Stomach (tissue), 19 donors: ENCODE measurements around the gene NDUFB3. TPM values are rescaled to one million over a fixed set of nuclear protein-coding genes. Genes with fewer than 3 reads are reported as not detected.
"Not testable (repeated sequence)": the region's sequence is repeated elsewhere in the genome, so short reads cannot be mapped to it uniquely, and the experiment has no call there.

Experiments
- DNase-seq, 2 donors: peaks; one replicate each; pipeline versions ENCODE4 v3.0.0 to v3.0.0-alpha.2; 2013 to 2019
- H3K27ac ChIP-seq, 5 donors: fragments of 200-600 bp in 4 of 5; sonication (generic) in 4 of 5; one replicate each; pipeline ENCODE4 v1.5.1; 2013 to 2019; ENCODE audit warnings: mild to moderate bottlenecking in 1 of 5, moderate library complexity in 1 of 5
- H3K27me3 ChIP-seq, 3 donors: fragments of 200-600 bp; sonication (generic); one replicate each; pipeline ENCODE4 v1.5.1; 2017 to 2019; ENCODE audit warnings: mixed run types in 1 of 3
- H3K36me3 ChIP-seq, 4 donors: fragments of 200-600 bp; sonication (generic); 1 replicate in 3 of 4; 2 replicates in 1 of 4; pipeline ENCODE4 v1.5.1; 2016 to 2019
- H3K4me1 ChIP-seq, 4 donors: fragments of 200-600 bp; sonication (generic); one replicate each; pipeline ENCODE4 v1.5.1; 2016 to 2019
- H3K4me3 ChIP-seq, 4 donors: fragments of 200-600 bp; sonication (generic) in 3 of 4; one replicate each; pipeline ENCODE4 v1.5.1; 2016 to 2019; ENCODE audit warnings: mild to moderate bottlenecking in 1 of 4
- H3K9me3 ChIP-seq, 4 donors: fragments of 200-600 bp; sonication (generic); one replicate each; pipeline ENCODE4 v1.5.1; 2016 to 2019
- CTCF ChIP-seq, 7 experiments: fragments of 450-650 bp in 4 of 7; fragments of 200-600 bp in 3 of 7; sonication (generic) in 3 of 7; IDR thresholded peaks; one replicate each; pipeline ENCODE4 v1.5.1; 2016 to 2019; ENCODE audit warnings: antibody characterized with exemption in 7 of 7, control low read depth in 2 of 7, mild to moderate bottlenecking in 1 of 7
- EP300 ChIP-seq: sonication (generic); formaldehyde crosslinking; IDR thresholded peaks from one replicate; pipeline ENCODE4 v1.6.1; 2017; ENCODE audit warnings: antibody characterized with exemption
- POLR2A ChIP-seq, 4 donors: fragments of 450-650 bp; IDR thresholded peaks; one replicate each; pipeline ENCODE4 v1.6.1; 2016; ENCODE audit warnings: antibody characterized with exemption in 4 of 4, control low read depth in 2 of 4, mild to moderate bottlenecking in 1 of 4, moderate library complexity in 1 of 4
- POLR2AphosphoS5 ChIP-seq, 3 donors: sonication (generic); formaldehyde crosslinking; IDR thresholded peaks; one replicate each; pipeline ENCODE4 v1.6.1; 2016; ENCODE audit warnings: antibody characterized with exemption in 3 of 3
- WGBS, 5 donors: extraction: QIAGEN DNeasy Blood & Tissue Kit in 3 of 5; methylation state at CpG; one replicate each; pipeline versions ENCODE4 v1.1.5 to v1.1.7; 2013 to 2018; 5-methylcytosine and 5-hydroxymethylcytosine counted together
- intact Hi-C: fragments of 100-400 bp; cut with DNase I; formaldehyde crosslinking; loops from one replicate; pipeline ENCODE4 v1.15.1; 2023; ENCODE audit warnings: low total_unique reads
- long read RNA-seq, 10 donors: transcript quantifications; one replicate each; lab custom pipeline, GENCODE V29; 2026
- polyA plus RNA-seq, 3 donors: library from polyadenylated mRNA; stranded (reverse); fragments of 200-250 nt; gene quantifications; one replicate each; pipeline ENCODE4 v1.2.3, GENCODE V29; 2013
- total RNA-seq, 5 donors: library from RNA; depleted of rRNA; stranded (reverse); fragments of >200 nt; gene quantifications; one replicate each; pipeline versions ENCODE4 v1.1.0 to v1.2.3, GENCODE V29; 2014 to 2016
- donor health status: healthy with polysubstance abuse.
- donor health status: Bipolar disorder and iron deficiency.
- donor health status: healthy.

NDUFB3 gene
- total RNA-seq (100 to 1,000 TPM in 1 of 5 donors, 10 to 100 TPM in 3, 1 to 10 TPM in 1; 3.5 to 130 (median 58.5) TPM), polyA plus RNA-seq (100 to 1,000 TPM in 2 of 3 donors, 10 to 100 TPM in 1; 91.2 to 134 (median 109) TPM)
- long read RNA-seq, donor 1, transcript NDUFB3-201 (3 exons, 755 nt), result major isoform, 33 of 88 reads
- long read RNA-seq, donor 1, partial matches to known transcripts, result 53 of 88 reads
- long read RNA-seq, donor 1, other reads (novel, unspliced or antisense), result 0 of 88 reads
- long read RNA-seq, donor 2, transcript NDUFB3-201 (3 exons, 755 nt), result major isoform, 40 of 50 reads
- long read RNA-seq, donor 2, partial matches to known transcripts, result 8 of 50 reads
- long read RNA-seq, donor 2, other reads (novel, unspliced or antisense), result 0 of 50 reads
- long read RNA-seq, donor 3, transcript NDUFB3-201 (3 exons, 755 nt), result major isoform, 44 of 95 reads
- long read RNA-seq, donor 3, partial matches to known transcripts, result 49 of 95 reads
- long read RNA-seq, donor 3, other reads (novel, unspliced or antisense), result 0 of 95 reads
- long read RNA-seq, donor 4, transcript NDUFB3-201 (3 exons, 755 nt), result major isoform, 11 of 18 reads
- long read RNA-seq, donor 4, partial matches to known transcripts, result 7 of 18 reads
- long read RNA-seq, donor 4, other reads (novel, unspliced or antisense), result 0 of 18 reads
- long read RNA-seq, donor 5, transcript NDUFB3-201 (3 exons, 755 nt), result major isoform, 56 of 109 reads
- long read RNA-seq, donor 5, partial matches to known transcripts, result 52 of 109 reads
- long read RNA-seq, donor 5, other reads (novel, unspliced or antisense), result 0 of 109 reads
- long read RNA-seq, donor 6, result 0 reads
- long read RNA-seq, donor 7, transcript NDUFB3-201 (3 exons, 755 nt), result major isoform, 72 of 89 reads
- long read RNA-seq, donor 7, partial matches to known transcripts, result 17 of 89 reads
- long read RNA-seq, donor 7, other reads (novel, unspliced or antisense), result 0 of 89 reads
- long read RNA-seq, donor 8, transcript NDUFB3-201 (3 exons, 755 nt), result major isoform, 79 of 183 reads
- long read RNA-seq, donor 8, partial matches to known transcripts, result 104 of 183 reads
- long read RNA-seq, donor 8, other reads (novel, unspliced or antisense), result 0 of 183 reads
- long read RNA-seq, donor 9, transcript NDUFB3-201 (3 exons, 755 nt), result major isoform, 91 of 216 reads
- long read RNA-seq, donor 9, partial matches to known transcripts, result 122 of 216 reads
- long read RNA-seq, donor 9, other reads (novel, unspliced or antisense), result 0 of 216 reads
- long read RNA-seq, donor 10, transcript NDUFB3-201 (3 exons, 755 nt), result major isoform, 25 of 62 reads
- long read RNA-seq, donor 10, partial matches to known transcripts, result 37 of 62 reads
- long read RNA-seq, donor 10, other reads (novel, unspliced or antisense), result 0 of 62 reads

GRCh38 chr2:201071479-201072200, at the start of gene NDUFB3, which contains the start of gene HYCC2:
Gene NDUFB3 (plus strand): TSS chr2:201072001. CDS start chr2:201078883, 6,882 bp downstream.
Gene HYCC2 (minus strand): TSS chr2:201071671. CDS start chr2:201024009, 47,662 bp downstream.
- peaks cover 33 to 83% (median 55%) of the 10 kb centered on the region in 4 donors for H3K4me1 ChIP-seq
- no peaks in the 10 kb centered on the region for H3K9me3 ChIP-seq
- TF ChIP-seq CTCF (IDR thresholded peaks at IDR 0.05), result peak in 2 of 7 experiments; percentile 39 to 52
- peak in 2 of 4 donors; percentile 52 to 77 for TF ChIP-seq POLR2A (IDR thresholded peaks at IDR 0.05)
- peak; percentile 65 to 88 (median 85) for TF ChIP-seq POLR2AphosphoS5 (IDR thresholded peaks at IDR 0.05)
- no peak for TF ChIP-seq EP300
- no peaks in the 10 kb centered on the region for H3K36me3 ChIP-seq
- intact Hi-C loops, result no loop called here
- peak; percentile 93 to 98 for DNase-seq
- WGBS, 5 donors, result 0 to 1% (median 0%) methylated on average over 32 to 34 of the region's 34 CpGs
- peak within 1 kb of the TSS; percentile 85 to 92 (median 90) for H3K27ac ChIP-seq
- H3K4me3 ChIP-seq, result peak within 1 kb of the TSS; percentile 74 to 99 (median 90)
- no peaks in the 10 kb centered on the region for H3K27me3 ChIP-seq

GRCh38 chr2:201024518-201024917, 47.3 kb upstream of the NDUFB3 start:
- DNase-seq, result no peak
- Histone ChIP-seq H3K27ac (no peak overlapping the region), H3K27me3 (no peaks in the 10 kb centered on the region), H3K36me3 (peaks cover 0 to 38% (median 34%) of the 10 kb centered on the region in 4 donors), H3K4me1 (no peaks in the 10 kb centered on the region), H3K9me3 (no peaks in the 10 kb centered on the region), H3K4me3 (no peak overlapping the region)
- TF ChIP-seq EP300 (no peak), POLR2AphosphoS5 (IDR thresholded peaks at IDR 0.05) (no peak), CTCF (IDR thresholded peaks at IDR 0.05) (no peak), POLR2A (IDR thresholded peaks at IDR 0.05) (no peak)
- intact Hi-C loops, result no loop called here

- H3K27ac ChIP-seq, DNase-seq, H3K9me3 ChIP-seq, H3K27me3 ChIP-seq, intact Hi-C loops, H3K4me3 ChIP-seq, H3K4me1 ChIP-seq: not testable (repeated sequence)
- H3K36me3 ChIP-seq, result peaks cover 0 to 10% (median 0%) of the 10 kb centered on the region in 4 donors
- WGBS, 5 donors, result 89 to 100% (median 100%) methylated on average over 1 to 2 of the region's 2 CpGs
These were observed 37.4 kb upstream of the NDUFB3 start for GRCh38 chr2:201034355-201034754.

- 95 to 100% (median 97%) methylated on average over 4 of the region's 4 CpGs for WGBS, 5 donors
- H3K4me1 ChIP-seq, result not testable (repeated sequence)
- peaks cover 0 to 19% (median 6%) of the 10 kb centered on the region in 4 donors for H3K36me3 ChIP-seq
These were observed 33.4 kb upstream of the NDUFB3 start for GRCh38 chr2:201038361-201038760.

More at GRCh38 chr2:201038361-201038760, 33.4 kb upstream of the NDUFB3 start:
- H3K4me3 ChIP-seq, H3K9me3 ChIP-seq, DNase-seq, H3K27ac ChIP-seq, H3K27me3 ChIP-seq, intact Hi-C loops: not testable (repeated sequence)
